A549 (cell line): ENCODE results near the gene ATOSB. TPM values are rescaled to one million over a fixed set of nuclear protein-coding genes. Genes with fewer than 3 reads are reported as not detected.

Experiments used
- ATAC-seq, 2 experiments: fragments of 200-7000 bp in 1 of 2; fragments of >200 bp in 1 of 2; cut with Nextera tagmentation in 1 of 2; cut with Tn5 transposase in 1 of 2; 3 replicates each; pipeline versions ENCODE4 v1.8.0 to v1.9.1; 2018 to 2020; ENCODE audit warnings: mild to moderate bottlenecking in 1 of 2, moderate library complexity in 1 of 2
- CTCF ChIA-PET: fragments of 300-600 bp; sonication (Branson Sonifier 250); formaldehyde crosslinking; extraction: SDS; loops from one replicate; lab custom pipeline; 2021; ENCODE audit warnings: antibody characterized with exemption, inconsistent platforms; lab: Yijun Ruan, JAX
- POLR2A ChIA-PET: fragments of 350-600 bp; formaldehyde crosslinking; extraction: SDS; loops from one replicate; lab custom pipeline; 2021; ENCODE audit warnings: antibody characterized with exemption, inconsistent platforms; lab: Yijun Ruan, JAX
- DNase-seq, 2 experiments: peaks; one replicate each; pipeline versions ENCODE4 v3.0.0 to v3.0.0-alpha.2; 2011 to 2016; ENCODE audit warnings: low read depth in 1 of 2, low spot score in 1 of 2
- FAIRE-seq: peaks from 2 replicates; lab custom pipeline; 2011; peaks lifted over from hg19 to GRCh38; lab: Jason Lieb, UNC
- H3K27ac ChIP-seq, 2 experiments: fragments of >200 bp; sonication (Bioruptor Twin); formaldehyde crosslinking; 3 replicates each; pipeline ENCODE4 v1.5.1; 2016 to 2017
- H3K4me1 ChIP-seq: fragments of >200 bp; sonication (Bioruptor Twin); formaldehyde crosslinking; 3 replicates; pipeline ENCODE4 v1.6.1; 2016
- H3K4me2 ChIP-seq: fragments of >200 bp; sonication (Bioruptor Twin); formaldehyde crosslinking; 3 replicates; pipeline ENCODE4 v1.6.1; 2016
- H3K4me3 ChIP-seq: fragments of >200 bp; sonication (Bioruptor Twin); formaldehyde crosslinking; 3 replicates; pipeline ENCODE4 v1.5.1; 2016
- H3K9me3 ChIP-seq: fragments of >200 bp; sonication (Bioruptor Twin); formaldehyde crosslinking; 3 replicates; pipeline ENCODE4 v1.6.1; 2016
- CBX8 ChIP-seq: fragments of 200-600 bp; sonication (generic); IDR thresholded peaks from 2 replicates; pipeline ENCODE4 v1.6.1; 2016
- CHD2 ChIP-seq: fragments of 150-350 bp; IDR thresholded peaks from 2 replicates; pipeline ENCODE4 v1.6.1; 2014; ENCODE audit warnings: low read length; ENCODE audit not compliant: partially characterized antibody
- CTCF ChIP-seq: fragments of >200 bp; sonication (Bioruptor Twin); formaldehyde crosslinking; IDR thresholded peaks from 3 replicates; pipeline ENCODE4 v1.5.1; 2016
- E2F6 ChIP-seq: IDR thresholded peaks from 2 replicates; pipeline ENCODE4 v1.6.1; 2012; ENCODE audit warnings: low read depth, borderline replicate concordance
- ESRRA ChIP-seq: fragments of 150-350 bp; IDR thresholded peaks from 2 replicates; pipeline ENCODE4 v1.6.1; 2014; ENCODE audit warnings: mild to moderate bottlenecking, low read length, borderline replicate concordance
- FOSB ChIP-seq: fragments of 250-450 bp; sonication (Bioruptor Pico); IDR thresholded peaks from 2 replicates; pipeline ENCODE4 v1.5.0; 2020; ENCODE audit warnings: mild to moderate bottlenecking, moderate library complexity
- HDAC2 ChIP-seq: fragments of 200-600 bp; sonication (generic); IDR thresholded peaks from 2 replicates; pipeline ENCODE4 v1.6.1; 2016
- HEYL ChIP-seq: fragments of 250-450 bp; sonication (Bioruptor Pico); IDR thresholded peaks from 2 replicates; pipeline ENCODE4 v1.8.0; 2021; ENCODE audit warnings: mild to moderate bottlenecking, moderate library complexity
- HOXB13 ChIP-seq: fragments of 250-450 bp; sonication (Bioruptor Pico); IDR thresholded peaks from 2 replicates; pipeline ENCODE4 v1.5.0; 2020; ENCODE audit warnings: low read depth, mild to moderate bottlenecking, moderate library complexity
- JUNB ChIP-seq: fragments of >200 bp; sonication (Bioruptor Twin); formaldehyde crosslinking; IDR thresholded peaks from 2 replicates; pipeline ENCODE4 v1.6.1; 2016
- MAFK ChIP-seq: fragments of 450-650 bp; IDR thresholded peaks from 2 replicates; pipeline ENCODE4 v1.6.1; 2014; ENCODE audit not compliant: partially characterized antibody
- MAZ ChIP-seq: fragments of 150-350 bp; IDR thresholded peaks from 2 replicates; pipeline ENCODE4 v1.6.1; 2014; ENCODE audit warnings: antibody characterized with exemption, low read depth, low read length, borderline replicate concordance
- NFE2L2 ChIP-seq: fragments of 150-350 bp; conservative IDR thresholded peaks from 2 replicates; pipeline ENCODE4 v1.6.1; 2014; ENCODE audit warnings: low read length
- PBX3 ChIP-seq: IDR thresholded peaks from 2 replicates; pipeline ENCODE4 v1.6.1; 2012
- PHF8 ChIP-seq: fragments of 200-600 bp; sonication (generic); IDR thresholded peaks from 2 replicates; pipeline ENCODE4 v1.6.1; 2016; ENCODE audit warnings: low read depth, mild to moderate bottlenecking, antibody characterized with exemption, moderate library complexity, borderline replicate concordance
- RAD21 ChIP-seq, 2 experiments: fragments of >200 bp in 1 of 2; sonication (Bioruptor Twin) in 1 of 2; formaldehyde crosslinking in 1 of 2; IDR thresholded peaks in 1 of 2; conservative IDR thresholded peaks in 1 of 2; 2 replicates in 1 of 2; 3 replicates in 1 of 2; pipeline ENCODE4 v1.6.1; 2012 to 2018; ENCODE audit warnings: inconsistent platforms in 1 of 2
- RFX5 ChIP-seq: fragments of 450-650 bp; IDR thresholded peaks from 2 replicates; pipeline ENCODE4 v1.7.1; 2014; ENCODE audit warnings: antibody characterized with exemption, mild to moderate bottlenecking, moderate library complexity
- SMC3 ChIP-seq: fragments of >200 bp; sonication (Bioruptor Twin); formaldehyde crosslinking; IDR thresholded peaks from 3 replicates; pipeline ENCODE4 v1.6.1; 2018; ENCODE audit warnings: inconsistent platforms
- SREBF2 ChIP-seq: fragments of 450-650 bp; IDR thresholded peaks from 2 replicates; pipeline ENCODE4 v1.6.1; 2014; ENCODE audit warnings: mild to moderate bottlenecking, moderate library complexity
- TFCP2L1 ChIP-seq: fragments of 250-450 bp; sonication (Bioruptor Pico); IDR thresholded peaks from 2 replicates; pipeline ENCODE4 v1.5.0; 2021; ENCODE audit warnings: mild to moderate bottlenecking
- TP53 ChIP-seq: fragments of 250-450 bp; sonication (Bioruptor Pico); IDR thresholded peaks from 2 replicates; pipeline ENCODE4 v1.5.0; 2021; ENCODE audit warnings: mild to moderate bottlenecking, moderate library complexity
- ZFP36 ChIP-seq: fragments of 450-650 bp; IDR thresholded peaks from 2 replicates; pipeline ENCODE4 v1.6.1; 2014; ENCODE audit warnings: borderline replicate concordance; ENCODE audit not compliant: partially characterized antibody
- ZNF302 ChIP-seq: fragments of 250-450 bp; sonication (Bioruptor Pico); IDR thresholded peaks from 2 replicates; pipeline ENCODE4 v1.9.0; 2021; ENCODE audit warnings: inconsistent platforms, mild to moderate bottlenecking, moderate library complexity
- ZSCAN20 ChIP-seq: fragments of 250-450 bp; sonication (Bioruptor Pico); IDR thresholded peaks from 2 replicates; pipeline ENCODE4 v1.8.0; 2022; ENCODE audit warnings: mild to moderate bottlenecking, moderate library complexity
- WGBS: methylation state at CpG from one replicate; pipeline ENCODE4 v1.1.6; 2017; ENCODE audit errors: missing lambda C conversion rate; 5-methylcytosine and 5-hydroxymethylcytosine counted together
- polyA plus RNA-seq, 4 experiments: library from polyadenylated mRNA; depleted of rRNA in 3 of 4; stranded (reverse); fragments of >200 nt; fragmentation: RNase III in 1 of 4; extraction: RNeasy Plus Mini Kit Qiagen cat#74134 plus additional on column Dnase treatment in 1 of 4; gene quantifications; 2 replicates in 3 of 4; 3 replicates in 1 of 4; pipeline ENCODE4 v1.2.3, GENCODE V29; 2011 to 2017
- TF ChIP-seq, protein P1 (sequence below): fragments of 250-450 bp; sonication (Bioruptor Pico); IDR thresholded peaks from 2 replicates; pipeline ENCODE4 v1.5.0; 2020; ENCODE audit warnings: low read depth, mild to moderate bottlenecking, moderate library complexity
- TF ChIP-seq, protein P2 (sequence below): fragments of >200 bp; sonication (Bioruptor Twin); formaldehyde crosslinking; IDR thresholded peaks from 2 replicates; pipeline ENCODE4 v1.6.1; 2016
- TF ChIP-seq, protein P3 (sequence below): IDR thresholded peaks from 2 replicates; pipeline ENCODE4 v1.6.1; 2012
- TF ChIP-seq, protein P4 (sequence below): fragments of 150-350 bp; IDR thresholded peaks from 2 replicates; pipeline ENCODE4 v1.6.1; 2014; ENCODE audit warnings: low read depth, mild to moderate bottlenecking, low read length

The ATOSB gene
- polyA plus RNA-seq, 2 of the 4 experiments (the other 2 are of a cell fraction), result 11.8 to 14.0 TPM

DNA sequence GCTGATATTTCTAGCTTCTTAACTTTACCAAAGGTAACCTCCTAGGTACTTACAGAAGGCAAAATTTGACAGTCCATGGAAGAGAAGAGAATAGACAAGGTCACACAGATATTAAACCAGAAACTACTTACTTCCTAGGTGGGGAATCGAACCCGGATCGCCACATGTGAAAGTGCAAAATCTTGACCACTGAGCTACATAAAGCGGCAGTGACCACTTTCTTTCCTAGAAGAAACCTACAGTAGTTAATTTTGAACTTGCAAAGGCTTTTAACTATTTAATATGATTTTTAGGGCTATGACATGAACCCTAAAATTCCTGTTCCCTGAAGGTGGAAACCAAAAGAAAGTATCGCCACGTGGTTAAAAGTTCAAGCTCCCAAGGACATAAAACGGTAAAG lies 20.3 kb upstream of the ATOSB start:
- FAIRE-seq, result no peak
- no peak for DNase-seq
- Histone ChIP-seq H3K9me3 (peaks cover 21% of the 10 kb centered on the region), H3K27ac (no peak overlapping the region), H3K4me3 (no peak overlapping the region), H3K4me2 (no peak overlapping the region), H3K4me1 (no peaks in the 10 kb centered on the region)
- ATAC-seq, result no peak
- no peak for TF ChIP-seq FOSB (CRISPR knock-in tag)
- TF ChIP-seq NFE2L2, result no peak
- TF ChIP-seq HEYL (CRISPR knock-in tag), result no peak
- TF ChIP-seq SMC3, result no peak
- no peak for TF ChIP-seq CTCF
- no peak for TF ChIP-seq ESRRA
- TF ChIP-seq, protein P1, sequence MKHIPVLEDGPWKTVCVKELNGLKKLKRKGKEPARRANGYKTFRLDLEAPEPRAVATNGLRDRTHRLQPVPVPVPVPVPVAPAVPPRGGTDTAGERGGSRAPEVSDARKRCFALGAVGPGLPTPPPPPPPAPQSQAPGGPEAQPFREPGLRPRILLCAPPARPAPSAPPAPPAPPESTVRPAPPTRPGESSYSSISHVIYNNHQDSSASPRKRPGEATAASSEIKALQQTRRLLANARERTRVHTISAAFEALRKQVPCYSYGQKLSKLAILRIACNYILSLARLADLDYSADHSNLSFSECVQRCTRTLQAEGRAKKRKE (CRISPR knock-in tag), result no peak
- no peak for TF ChIP-seq TP53
- no peak for TF ChIP-seq ZFP36
- TF ChIP-seq CBX8, result no peak
- TF ChIP-seq RAD21 (conservative IDR thresholded peaks at IDR 0.05 in 1 of 2, IDR thresholded peaks at IDR 0.05 in 1 of 2), result no peak
- TF ChIP-seq PBX3, result no peak
- TF ChIP-seq JUNB, result no peak
- TF ChIP-seq E2F6, result no peak
- TF ChIP-seq ZNF302 (CRISPR knock-in tag), result no peak
- 76% methylated on average over 7 of the region's 7 CpGs for WGBS
- CTCF ChIA-PET, result interaction anchor here (0.6 to 1.5 kb wide), 6 partner anchors 11 to 335 kb away, joined by 3 to 5 read pairs (median 3); no protein-coding TSS in a partner anchor
- POLR2A ChIA-PET, result interaction anchor here (1.3 kb wide), 1 partner anchor 26 kb away, joined by 6 read pairs; the partner anchor contains the start of gene UNC13B

DNA sequence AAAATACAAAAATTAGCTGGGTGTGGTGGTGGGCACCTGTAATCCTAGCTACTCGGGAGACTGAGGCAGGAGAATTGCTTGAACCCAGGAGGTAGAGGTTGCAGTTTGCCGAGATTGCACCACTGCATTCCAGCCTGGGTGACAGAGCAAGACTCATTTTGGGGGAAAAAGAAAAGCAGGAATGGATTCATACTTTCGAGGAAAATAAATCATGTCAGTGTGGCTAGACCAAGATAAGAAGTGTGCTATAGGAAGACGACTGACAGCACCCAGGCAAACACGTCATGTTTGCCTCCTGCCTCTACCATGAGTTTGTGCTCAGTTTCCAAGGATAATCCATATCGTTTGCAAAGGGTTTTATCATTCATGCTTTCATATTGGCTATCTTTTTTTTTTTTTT lies 19.3 kb upstream of the ATOSB start:
- POLR2A ChIA-PET, result no interaction called here
- Histone ChIP-seq H3K4me3 (no peak overlapping the region), H3K9me3 (peaks cover 18% of the 10 kb centered on the region; the same call in 1 of the 3 replicates), H3K4me1 (no peaks in the 10 kb centered on the region), H3K27ac (no peak overlapping the region), H3K4me2 (no peak overlapping the region)
- DNase-seq (no peak), FAIRE-seq (no peak), ATAC-seq (no peak)
- TF ChIP-seq ZNF302 (CRISPR knock-in tag) (no peak), PHF8 (no peak), HOXB13 (no peak), MAFK (no peak), CHD2 (no peak), JUNB (no peak), HDAC2 (no peak), TFCP2L1 (CRISPR knock-in tag) (no peak), ZFP36 (no peak), SREBF2 (no peak), RFX5 (no peak), ZSCAN20 (CRISPR knock-in tag) (no peak), CTCF (no peak), MAZ (no peak)
- TF ChIP-seq, protein P2, sequence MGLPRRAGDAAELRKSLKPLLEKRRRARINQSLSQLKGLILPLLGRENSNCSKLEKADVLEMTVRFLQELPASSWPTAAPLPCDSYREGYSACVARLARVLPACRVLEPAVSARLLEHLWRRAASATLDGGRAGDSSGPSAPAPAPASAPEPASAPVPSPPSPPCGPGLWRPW, result no peak
- TF ChIP-seq, protein P3, sequence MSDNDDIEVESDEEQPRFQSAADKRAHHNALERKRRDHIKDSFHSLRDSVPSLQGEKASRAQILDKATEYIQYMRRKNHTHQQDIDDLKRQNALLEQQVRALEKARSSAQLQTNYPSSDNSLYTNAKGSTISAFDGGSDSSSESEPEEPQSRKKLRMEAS, result no peak
- TF ChIP-seq, protein P4, sequence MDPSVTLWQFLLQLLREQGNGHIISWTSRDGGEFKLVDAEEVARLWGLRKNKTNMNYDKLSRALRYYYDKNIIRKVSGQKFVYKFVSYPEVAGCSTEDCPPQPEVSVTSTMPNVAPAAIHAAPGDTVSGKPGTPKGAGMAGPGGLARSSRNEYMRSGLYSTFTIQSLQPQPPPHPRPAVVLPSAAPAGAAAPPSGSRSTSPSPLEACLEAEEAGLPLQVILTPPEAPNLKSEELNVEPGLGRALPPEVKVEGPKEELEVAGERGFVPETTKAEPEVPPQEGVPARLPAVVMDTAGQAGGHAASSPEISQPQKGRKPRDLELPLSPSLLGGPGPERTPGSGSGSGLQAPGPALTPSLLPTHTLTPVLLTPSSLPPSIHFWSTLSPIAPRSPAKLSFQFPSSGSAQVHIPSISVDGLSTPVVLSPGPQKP, result no peak
- 44% methylated on average over 6 of the region's 6 CpGs for WGBS
- CTCF ChIA-PET, result interaction anchor here (1.2 to 1.5 kb wide), 2 partner anchors 10 to 18 kb away, joined by 3 to 5 read pairs; no protein-coding TSS in a partner anchor
